Heart left ventricle (tissue), 13 donors: ENCODE data around the gene NIT2.

Experiments
- POLR2A ChIP-seq, 2 donors: fragments of 450-650 bp; IDR thresholded peaks; one replicate each; pipeline ENCODE4 v1.6.1; 2017; ENCODE audit warnings: antibody characterized with exemption in 2 of 2, mild to moderate bottlenecking in 2 of 2, moderate library complexity in 2 of 2
- TF ChIP-seq, protein P1 (sequence below), 12 donors: fragments of 200-600 bp; sonication (generic) in 4 of 12; IDR thresholded peaks; one replicate each; pipeline versions ENCODE4 v1.5.0 to v1.8.0; 2018 to 2022; ENCODE audit warnings: antibody characterized with exemption in 12 of 12, mild to moderate bottlenecking in 5 of 12
- donor health status: ischemic (EF 13 %, LVEDD 7.1; RV severe dilation, severe dysfunction).
- donor health status: DM: no; HTN: yes; CAD: no.
- donor health status: DM: no; HTN: no; CAD: no.
- donor health status: ischemic (EF 25% LVEDD 6.9; RV normal size, moderate dysfunction).
- donor health status: ischemic (EF 25% LVEDD 5.7; RV mildly dilated, moderate dysfunction).
- donor health status: ischemic (EF 35%, LVEDD 5.7; RV mildly dilated, moderate dysfunction).
- donor health status: nonischemic (EF 11% LVEDD 7.7; RV severe dilation, severe dysfunction).
- donor health status: DM: yes; HTN: yes; CAD: no.
- donor health status: PGD.
- donor health status: ischemic (EF 29% LVEDD 5.4; RV normal size, mild dysfunction).
- donor health status: nonischemic (EF 23%, LVEDD 6.1; RV moderate dilation, normal function).

DNA sequence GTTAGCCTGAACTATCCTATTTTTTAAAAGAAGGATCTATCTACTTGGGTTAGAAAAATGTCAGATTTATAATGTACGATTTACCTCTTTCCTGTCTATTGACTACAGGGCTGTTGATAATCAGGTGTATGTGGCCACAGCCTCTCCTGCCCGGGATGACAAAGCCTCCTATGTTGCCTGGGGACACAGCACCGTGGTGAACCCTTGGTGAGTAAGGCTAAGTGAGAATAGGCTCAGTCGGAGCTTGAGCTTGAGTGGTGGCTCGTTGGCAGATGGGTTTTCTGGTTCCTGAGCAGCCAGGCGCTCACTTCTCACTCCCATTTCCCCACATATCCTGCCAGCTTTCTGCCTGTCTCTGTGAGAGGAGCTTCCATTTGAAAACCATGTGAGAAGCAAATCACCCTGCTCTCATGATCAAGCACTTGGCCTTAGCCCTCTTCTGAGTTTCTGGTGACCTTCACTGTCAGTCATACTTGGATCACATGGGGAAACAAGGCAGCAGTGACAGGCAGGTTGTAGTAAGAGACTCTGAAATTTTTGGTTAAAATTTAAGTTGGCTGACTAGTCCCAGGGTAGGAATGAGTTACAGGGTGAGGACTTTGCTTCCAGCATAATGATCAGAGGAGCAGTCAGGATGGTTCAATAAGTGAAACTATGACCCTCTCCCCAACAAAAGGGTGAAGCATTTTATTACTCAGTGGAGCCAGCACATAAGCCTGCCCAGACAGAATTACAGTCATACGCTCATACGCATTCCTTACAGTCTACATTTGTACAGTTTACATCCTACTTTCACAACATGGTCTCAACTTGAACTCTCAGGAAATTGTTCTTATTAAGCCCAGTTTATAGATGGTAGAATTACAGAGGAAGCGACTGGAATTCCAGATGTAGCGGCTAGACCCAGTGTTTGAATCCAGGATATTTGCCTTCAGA is 18.0 kb downstream of the NIT2 start:
- TF ChIP-seq, protein P1, sequence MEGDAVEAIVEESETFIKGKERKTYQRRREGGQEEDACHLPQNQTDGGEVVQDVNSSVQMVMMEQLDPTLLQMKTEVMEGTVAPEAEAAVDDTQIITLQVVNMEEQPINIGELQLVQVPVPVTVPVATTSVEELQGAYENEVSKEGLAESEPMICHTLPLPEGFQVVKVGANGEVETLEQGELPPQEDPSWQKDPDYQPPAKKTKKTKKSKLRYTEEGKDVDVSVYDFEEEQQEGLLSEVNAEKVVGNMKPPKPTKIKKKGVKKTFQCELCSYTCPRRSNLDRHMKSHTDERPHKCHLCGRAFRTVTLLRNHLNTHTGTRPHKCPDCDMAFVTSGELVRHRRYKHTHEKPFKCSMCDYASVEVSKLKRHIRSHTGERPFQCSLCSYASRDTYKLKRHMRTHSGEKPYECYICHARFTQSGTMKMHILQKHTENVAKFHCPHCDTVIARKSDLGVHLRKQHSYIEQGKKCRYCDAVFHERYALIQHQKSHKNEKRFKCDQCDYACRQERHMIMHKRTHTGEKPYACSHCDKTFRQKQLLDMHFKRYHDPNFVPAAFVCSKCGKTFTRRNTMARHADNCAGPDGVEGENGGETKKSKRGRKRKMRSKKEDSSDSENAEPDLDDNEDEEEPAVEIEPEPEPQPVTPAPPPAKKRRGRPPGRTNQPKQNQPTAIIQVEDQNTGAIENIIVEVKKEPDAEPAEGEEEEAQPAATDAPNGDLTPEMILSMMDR (IDR thresholded peaks at IDR 0.05) = no peak
- no peak for TF ChIP-seq POLR2A (IDR thresholded peaks at IDR 0.05)
